Mesendoderm (in vitro differentiated cells): ENCODE data around the gene MAG.
"Not testable (repeated sequence)": the region's sequence is repeated elsewhere in the genome, so short reads cannot be mapped to it uniquely, and the experiment has no call there.

Source experiments
- DNase-seq: peaks from one replicate; pipeline ENCODE4 v3.0.0; 2013
- H2AK5ac ChIP-seq: 2 replicates; pipeline ENCODE4 v1.6.1; 2013; ENCODE audit warnings: low read length, inconsistent platforms
- H2BK120ac ChIP-seq: 2 replicates; pipeline ENCODE4 v1.6.1; 2013; ENCODE audit warnings: low read depth, mild to moderate bottlenecking, low read length, moderate library complexity, mixed read lengths
- H2BK15ac ChIP-seq: replicated peaks from 2 replicates; pipeline ENCODE4 v1.6.1; 2013; ENCODE audit warnings: low read depth, mild to moderate bottlenecking, moderate library complexity
- H2BK5ac ChIP-seq: 2 replicates; pipeline ENCODE4 v1.6.1; 2013; ENCODE audit warnings: low read length, inconsistent platforms
- H3K18ac ChIP-seq: 2 replicates; pipeline ENCODE4 v1.6.1; 2013; ENCODE audit warnings: mild to moderate bottlenecking, low read length, mixed read lengths
- H3K23ac ChIP-seq: one replicate; pipeline ENCODE4 v1.6.1; 2013; ENCODE audit warnings: low read length
- H3K27ac ChIP-seq: 2 replicates; pipeline ENCODE4 v1.5.1; 2013; ENCODE audit warnings: low read depth, mild to moderate bottlenecking, inconsistent platforms, low read length, moderate library complexity
- H3K27me3 ChIP-seq: 2 replicates; pipeline ENCODE4 v1.6.1; 2013; ENCODE audit warnings: low read length, control low read depth, mild to moderate bottlenecking, inconsistent platforms; ENCODE audit not compliant: insufficient read depth, poor library complexity
- H3K36me3 ChIP-seq: 2 replicates; pipeline ENCODE4 v1.6.1; 2013; ENCODE audit warnings: low read length, inconsistent platforms; ENCODE audit not compliant: control insufficient read depth, insufficient read depth
- H3K4ac ChIP-seq: one replicate; pipeline ENCODE4 v1.6.1; 2013; ENCODE audit warnings: low read depth, mild to moderate bottlenecking, low read length, moderate library complexity
- H3K4me1 ChIP-seq: 2 replicates; pipeline ENCODE4 v1.6.1; 2013; ENCODE audit warnings: low read depth, low read length, inconsistent platforms; ENCODE audit not compliant: control insufficient read depth
- H3K4me2 ChIP-seq: 2 replicates; pipeline ENCODE4 v1.6.1; 2013; ENCODE audit warnings: low read length
- H3K4me3 ChIP-seq: 2 replicates; pipeline ENCODE4 v1.5.1; 2013; ENCODE audit warnings: mild to moderate bottlenecking, low read length
- H3K56ac ChIP-seq: one replicate; pipeline ENCODE4 v1.6.1; 2013; ENCODE audit warnings: low read length
- H3K79me1 ChIP-seq: 2 replicates; pipeline ENCODE4 v1.6.1; 2013; ENCODE audit warnings: low read length, inconsistent platforms
- H3K79me2 ChIP-seq: 2 replicates; pipeline ENCODE4 v1.6.1; 2013; ENCODE audit warnings: mild to moderate bottlenecking, low read length; ENCODE audit not compliant: control insufficient read depth, insufficient read depth
- H3K9ac ChIP-seq: 2 replicates; pipeline ENCODE4 v1.6.1; 2013; ENCODE audit warnings: low read length, inconsistent platforms
- H4K5ac ChIP-seq: one replicate; pipeline ENCODE4 v1.6.1; 2013; ENCODE audit warnings: low read length
- H4K8ac ChIP-seq: one replicate; pipeline ENCODE4 v1.6.1; 2013; ENCODE audit warnings: low read depth, mild to moderate bottlenecking, control low read depth, low read length, moderate library complexity
- WGBS: extraction: QIAGEN DNeasy Blood & Tissue Kit; methylation state at CpG from one replicate; pipeline ENCODE4 v1.1.7; 2013; ENCODE audit warnings: low lambda C conversion rate, missing lambda C conversion rate; ENCODE audit not compliant: insufficient coverage; ENCODE audit errors: extremely low coverage; 5-methylcytosine and 5-hydroxymethylcytosine counted together

The MAG gene

DNA sequence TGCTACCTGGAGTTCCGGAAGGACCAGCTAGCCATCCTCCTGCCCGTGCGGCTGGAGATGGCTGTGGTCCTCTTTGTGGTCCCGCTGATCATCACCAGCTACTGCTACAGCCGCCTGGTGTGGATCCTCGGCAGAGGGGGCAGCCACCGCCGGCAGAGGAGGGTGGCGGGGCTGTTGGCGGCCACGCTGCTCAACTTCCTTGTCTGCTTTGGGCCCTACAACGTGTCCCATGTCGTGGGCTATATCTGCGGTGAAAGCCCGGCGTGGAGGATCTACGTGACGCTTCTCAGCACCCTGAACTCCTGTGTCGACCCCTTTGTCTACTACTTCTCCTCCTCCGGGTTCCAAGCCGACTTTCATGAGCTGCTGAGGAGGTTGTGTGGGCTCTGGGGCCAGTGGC lies 67.4 kb downstream of the MAG start:
- not testable (repeated sequence) for H3K27me3 ChIP-seq, H3K27ac ChIP-seq, H3K23ac ChIP-seq, H3K9ac ChIP-seq, H3K18ac ChIP-seq, H2BK15ac ChIP-seq, H4K5ac ChIP-seq, H3K79me1 ChIP-seq, H3K4me2 ChIP-seq, H3K4me1 ChIP-seq, H3K4me3 ChIP-seq, H4K8ac ChIP-seq, H3K4ac ChIP-seq, H2AK5ac ChIP-seq, H2BK5ac ChIP-seq, H3K79me2 ChIP-seq, H2BK120ac ChIP-seq, H3K36me3 ChIP-seq, DNase-seq, H3K56ac ChIP-seq
- no CpG with 5 or more reads among the region's 21 CpGs for WGBS

GRCh38 chr19:35360081-35360480 lies 68.1 kb downstream of the MAG start:
- not testable (repeated sequence) for H2BK5ac ChIP-seq, H3K9ac ChIP-seq, H3K4ac ChIP-seq, H2BK120ac ChIP-seq, H4K8ac ChIP-seq, H3K79me1 ChIP-seq, H3K4me1 ChIP-seq, H3K36me3 ChIP-seq, H4K5ac ChIP-seq, H3K23ac ChIP-seq, H3K79me2 ChIP-seq, H3K27ac ChIP-seq, DNase-seq, H2BK15ac ChIP-seq, H3K18ac ChIP-seq, H3K4me2 ChIP-seq, H3K27me3 ChIP-seq, H3K4me3 ChIP-seq, H2AK5ac ChIP-seq, H3K56ac ChIP-seq
- no CpG with 5 or more reads among the region's 5 CpGs for WGBS

GRCh38 chr19:35360880-35361420 lies 69.0 kb downstream of the MAG start:
- H2BK15ac ChIP-seq: no peak overlapping the region
- no peak overlapping the region for H4K8ac ChIP-seq
- no peaks in the 10 kb centered on the region for H3K36me3 ChIP-seq
- no peak overlapping the region for H3K27ac ChIP-seq
- H3K56ac ChIP-seq: no peak overlapping the region
- no peaks in the 10 kb centered on the region for H3K27me3 ChIP-seq
- H2AK5ac ChIP-seq: no peak overlapping the region
- no peak overlapping the region for H3K4me2 ChIP-seq
- no peak overlapping the region for H3K18ac ChIP-seq
- no peak overlapping the region for H2BK120ac ChIP-seq
- H3K23ac ChIP-seq: no peak overlapping the region
- H4K5ac ChIP-seq: no peak overlapping the region
- H2BK5ac ChIP-seq: no peak overlapping the region
- no peak overlapping the region for H3K9ac ChIP-seq
- H3K79me1 ChIP-seq: no peaks in the 10 kb centered on the region
- no peaks in the 10 kb centered on the region for H3K4me1 ChIP-seq
- H3K4me3 ChIP-seq: no peak overlapping the region
- no CpG with 5 or more reads among the region's 5 CpGs for WGBS
- H3K79me2 ChIP-seq: no peaks in the 10 kb centered on the region
- H3K4ac ChIP-seq: no peak overlapping the region
- no peak for DNase-seq

DNA sequence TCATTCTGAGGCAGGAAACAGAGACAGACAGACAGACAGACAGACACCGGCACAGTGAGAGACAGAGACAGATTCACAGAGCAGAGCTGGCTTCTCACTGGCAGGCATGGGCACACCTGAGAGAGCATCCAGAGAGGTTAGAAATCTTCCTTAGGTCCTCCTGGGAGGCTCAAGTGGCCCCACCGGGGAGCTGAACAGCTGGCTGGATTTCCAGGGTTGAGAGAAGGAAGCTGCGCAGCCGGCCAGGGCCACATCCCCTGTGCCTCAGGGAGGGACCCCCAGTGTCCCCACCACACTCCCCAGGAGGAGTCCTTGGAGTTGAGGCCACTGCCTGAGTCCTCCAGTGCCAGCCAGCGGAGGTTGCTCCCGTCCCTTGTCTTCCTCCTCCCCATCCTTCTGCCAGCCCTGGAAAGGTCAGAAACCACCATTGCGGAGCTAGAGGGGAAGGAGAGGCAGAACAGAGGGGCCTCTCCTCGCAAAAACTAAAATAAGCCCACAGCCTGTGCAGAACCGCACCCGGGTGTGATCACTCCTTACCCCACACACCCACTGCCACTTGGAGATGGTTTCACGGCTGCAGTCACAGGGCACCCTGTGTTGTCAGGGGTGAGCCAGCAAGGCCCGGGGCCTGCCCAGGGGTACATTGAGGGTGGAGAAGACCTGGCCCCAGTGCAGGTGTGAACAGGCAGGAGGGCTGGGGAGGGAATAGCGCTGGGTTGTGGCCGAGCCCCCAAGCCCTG lies 70.5 kb downstream of the MAG start:
- no peak overlapping the region for H2BK120ac ChIP-seq
- H3K27me3 ChIP-seq: no peaks in the 10 kb centered on the region
- WGBS: no CpG with 5 or more reads among the region's 14 CpGs
- no peaks in the 10 kb centered on the region for H3K4me1 ChIP-seq
- no peak overlapping the region for H4K8ac ChIP-seq
- no peak overlapping the region for H2BK15ac ChIP-seq
- no peaks in the 10 kb centered on the region for H3K36me3 ChIP-seq
- no peak overlapping the region for H3K18ac ChIP-seq
- H3K23ac ChIP-seq: no peak overlapping the region
- no peak overlapping the region for H3K4ac ChIP-seq
- H3K4me3 ChIP-seq: no peak overlapping the region
- H3K4me2 ChIP-seq: no peak overlapping the region
- H2BK5ac ChIP-seq: no peak overlapping the region
- H4K5ac ChIP-seq: no peak overlapping the region
- H3K9ac ChIP-seq: no peak overlapping the region
- H3K27ac ChIP-seq: no peak overlapping the region
- H2AK5ac ChIP-seq: no peak overlapping the region
- no peak for DNase-seq
- no peaks in the 10 kb centered on the region for H3K79me2 ChIP-seq
- no peaks in the 10 kb centered on the region for H3K79me1 ChIP-seq
- no peak overlapping the region for H3K56ac ChIP-seq

DNA sequence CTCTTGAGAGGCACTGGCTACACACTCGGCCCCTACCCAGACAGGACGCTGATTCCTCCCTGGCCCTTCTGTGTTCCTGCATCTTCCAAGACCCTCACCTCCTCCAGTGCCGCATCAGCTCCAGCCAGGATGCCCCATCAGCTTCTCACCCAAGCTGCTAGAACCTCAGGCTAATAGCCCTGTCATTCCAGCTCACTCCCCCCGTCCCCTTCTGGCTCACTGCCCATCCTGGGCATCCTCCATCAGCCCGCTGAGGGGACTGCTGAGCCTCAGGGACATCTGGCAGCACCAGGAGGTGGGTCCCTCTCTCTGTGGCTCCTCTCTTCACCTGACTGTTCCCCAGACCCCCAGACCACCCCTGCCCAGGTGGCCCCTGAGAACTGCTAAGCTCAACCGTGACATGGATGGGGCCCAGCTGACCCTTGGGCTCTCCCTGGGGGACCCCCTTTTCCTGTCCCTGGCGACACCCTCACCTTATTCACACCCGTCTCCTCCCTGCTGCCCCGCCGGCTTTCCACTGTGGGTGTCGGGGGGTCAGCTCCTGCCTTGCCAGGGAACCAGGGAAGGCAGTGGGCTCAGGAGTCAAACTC lies 71.1 kb downstream of the MAG start:
- H3K4me2 ChIP-seq: no peak overlapping the region
- no CpG with 5 or more reads among the region's 11 CpGs for WGBS
- no peaks in the 10 kb centered on the region for H3K27me3 ChIP-seq

More for the DNA sequence above, 71.1 kb downstream of the MAG start:
- Histone ChIP-seq H3K23ac (no peak overlapping the region), H4K5ac (no peak overlapping the region), H3K27ac (no peak overlapping the region), H3K18ac (no peak overlapping the region), H3K79me2 (no peaks in the 10 kb centered on the region), H2BK5ac (no peak overlapping the region), H3K4me3 (no peak overlapping the region), H2AK5ac (no peak overlapping the region), H3K79me1 (no peaks in the 10 kb centered on the region), H3K4ac (no peak overlapping the region), H3K9ac (no peak overlapping the region), H3K56ac (no peak overlapping the region), H2BK15ac (no peak overlapping the region), H3K4me1 (no peaks in the 10 kb centered on the region), H3K36me3 (no peaks in the 10 kb centered on the region), H2BK120ac (no peak overlapping the region), H4K8ac (no peak overlapping the region)
- DNase-seq: no peak
